DMS153 (cell line): Measurements from ENCODE around the gene PROCA1.

Experiments
- DNase-seq: peaks from one replicate; lab custom pipeline; 2025; lab: John Stamatoyannopoulos, UW

The PROCA1 gene, protein sequence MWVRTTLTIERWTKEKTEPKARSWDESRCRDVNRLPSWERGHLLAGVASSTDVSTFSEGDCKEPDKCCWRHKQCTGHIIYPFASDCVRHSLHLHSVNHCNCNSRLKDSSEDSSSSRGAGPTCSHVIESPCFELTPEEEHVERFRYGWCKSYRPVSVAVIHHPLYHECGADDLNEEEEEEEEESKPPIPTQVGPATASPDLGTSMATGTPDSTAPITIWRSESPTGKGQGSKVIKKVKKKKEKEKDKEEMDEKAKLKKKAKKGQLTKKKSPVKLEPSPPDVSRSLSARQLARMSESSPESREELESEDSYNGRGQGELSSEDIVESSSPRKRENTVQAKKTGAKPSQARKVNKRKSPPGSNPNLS

GRCh38 chr17:28711723-28712031 is at the start of gene PROCA1:
PROCA1 (minus strand) TSS chr17:28711888; CDS start chr17:28711660, 228 bp downstream.
- no peak for DNase-seq

DNA sequence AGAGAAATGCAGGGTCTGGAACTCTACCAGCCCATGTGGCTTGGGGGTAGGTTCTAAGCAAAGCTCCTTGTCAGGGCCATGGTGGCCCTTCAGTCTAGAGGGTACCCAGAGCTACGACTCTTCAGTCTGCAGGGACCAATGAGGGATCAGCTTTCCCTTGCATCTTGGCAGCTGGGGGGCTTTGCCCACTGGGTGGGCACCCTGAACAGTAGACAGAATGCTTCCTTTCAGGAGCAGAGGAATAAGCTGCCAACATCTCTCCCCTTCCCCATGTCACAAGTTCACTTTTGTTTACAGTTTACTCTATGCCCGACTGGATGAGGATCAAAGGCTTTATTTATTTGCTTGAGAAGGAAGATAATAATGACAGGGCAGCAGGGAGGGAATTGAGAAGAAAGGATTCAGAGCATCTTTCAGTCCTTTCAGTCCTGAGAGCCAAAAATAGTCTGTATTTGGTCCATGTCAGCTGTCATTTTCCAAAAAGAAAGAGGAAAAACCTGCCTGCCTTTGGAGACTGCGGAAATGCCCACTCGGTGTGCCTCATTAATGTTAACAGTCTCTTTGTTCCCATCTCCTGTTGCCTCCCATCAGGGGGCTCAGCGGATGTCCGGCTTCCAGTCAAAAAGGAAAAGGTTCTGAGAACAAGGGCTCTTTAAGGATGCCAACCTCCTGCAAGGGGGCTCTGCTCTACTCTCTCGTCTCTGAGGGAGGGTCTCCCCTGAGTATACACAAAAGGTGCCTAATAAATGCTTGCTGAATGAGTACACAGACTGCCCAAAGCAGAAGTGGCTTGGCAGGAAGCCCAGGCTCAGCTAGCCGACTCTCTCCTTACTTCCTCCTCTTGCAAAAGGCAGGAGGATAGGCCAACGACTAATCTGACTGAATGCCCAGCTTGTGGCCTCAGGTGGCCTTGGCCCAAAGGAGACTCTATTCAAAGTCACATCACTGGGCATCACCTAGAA is 49.2 kb upstream of the PROCA1 start:
- DNase-seq = peak; percentile 97

DNA sequence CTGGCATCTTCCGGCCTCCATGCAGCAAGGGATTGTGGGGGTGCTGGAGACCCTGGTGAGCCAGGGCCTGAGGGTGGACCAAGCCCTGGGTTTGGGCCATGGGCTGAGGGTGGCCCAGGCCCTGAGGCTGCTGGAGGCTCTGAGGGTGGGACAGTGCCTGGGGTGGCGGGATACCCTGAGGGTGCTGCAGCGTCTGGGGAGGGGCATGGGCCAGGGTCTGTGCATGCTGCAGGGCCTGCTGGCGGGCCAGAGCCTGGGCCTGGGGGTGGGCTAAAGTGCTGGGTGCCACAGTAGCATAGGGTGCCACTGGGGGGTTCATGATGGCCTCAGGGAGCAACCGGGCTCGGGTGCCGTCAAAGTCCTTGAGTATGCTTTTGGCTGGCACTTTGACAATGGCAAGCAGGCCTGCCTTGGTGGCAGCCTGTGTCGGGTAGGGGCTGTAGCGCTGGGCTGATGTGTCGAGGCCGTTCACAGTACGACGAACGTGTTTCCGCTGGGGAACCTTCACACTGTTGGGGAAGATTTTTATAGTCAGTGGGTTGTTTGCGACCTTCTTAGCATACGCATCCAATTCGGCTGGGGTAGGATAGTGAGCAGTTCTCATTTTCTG is 47.7 kb upstream of the PROCA1 start:
- no peak for DNase-seq

DNA sequence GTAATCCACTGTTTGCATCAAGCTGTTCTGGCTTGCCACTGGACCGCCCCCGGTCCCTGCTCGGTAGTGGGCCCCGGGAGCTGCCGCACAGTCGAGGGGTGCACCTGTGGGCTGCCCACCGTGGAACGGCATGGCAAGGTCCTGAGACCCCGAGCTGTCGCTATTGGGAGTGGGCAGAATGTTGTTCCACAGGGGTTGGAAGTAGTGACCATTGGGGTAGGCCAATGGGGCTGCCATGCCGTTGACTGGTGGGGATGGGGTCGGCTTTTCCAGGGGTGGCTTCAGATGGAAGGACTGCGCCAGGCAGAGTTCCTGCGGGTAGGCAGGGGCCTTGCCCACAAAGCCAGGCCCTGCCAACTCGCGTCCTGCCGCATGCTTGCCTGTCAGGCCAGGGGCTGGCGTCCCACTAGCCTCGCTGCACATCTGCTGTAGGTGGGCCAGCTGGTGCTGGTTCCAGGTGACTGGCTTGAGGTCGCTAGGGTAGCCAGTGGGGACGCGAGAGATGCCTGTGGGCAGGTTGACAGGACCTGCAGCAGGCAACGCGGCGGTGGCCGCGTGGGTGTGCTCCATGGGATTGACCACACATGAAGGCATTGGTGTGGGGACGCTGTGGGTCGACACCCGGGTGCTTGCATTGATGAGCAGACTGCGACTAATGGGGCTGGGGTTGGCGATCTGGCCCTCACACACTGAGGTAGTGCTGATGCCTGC is 46.9 kb upstream of the PROCA1 start:
- DNase-seq = no peak

GRCh38 chr17:28756049-28756804 is 44.5 kb upstream of the PROCA1 start:
- no peak for DNase-seq

DNA sequence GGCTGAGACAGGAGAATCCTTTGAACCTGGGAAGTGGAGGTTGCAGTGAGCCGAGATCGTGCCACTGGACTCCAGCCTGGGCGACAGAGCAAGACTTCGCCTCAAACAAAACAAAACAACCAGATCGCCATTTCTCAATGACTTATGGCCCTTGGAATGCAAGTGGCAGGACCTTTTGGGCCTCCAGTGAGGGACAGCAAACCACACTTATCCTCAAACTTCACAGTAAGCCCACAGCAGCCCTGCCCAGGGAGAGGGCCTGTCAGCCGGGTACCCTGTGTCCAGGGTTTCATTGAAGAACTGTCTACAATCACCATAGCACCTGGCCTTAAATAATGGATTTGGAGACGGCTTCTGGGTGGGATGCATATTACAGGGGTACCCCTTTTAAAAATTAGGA is 43.8 kb upstream of the PROCA1 start:
- DNase-seq = no peak

DNA sequence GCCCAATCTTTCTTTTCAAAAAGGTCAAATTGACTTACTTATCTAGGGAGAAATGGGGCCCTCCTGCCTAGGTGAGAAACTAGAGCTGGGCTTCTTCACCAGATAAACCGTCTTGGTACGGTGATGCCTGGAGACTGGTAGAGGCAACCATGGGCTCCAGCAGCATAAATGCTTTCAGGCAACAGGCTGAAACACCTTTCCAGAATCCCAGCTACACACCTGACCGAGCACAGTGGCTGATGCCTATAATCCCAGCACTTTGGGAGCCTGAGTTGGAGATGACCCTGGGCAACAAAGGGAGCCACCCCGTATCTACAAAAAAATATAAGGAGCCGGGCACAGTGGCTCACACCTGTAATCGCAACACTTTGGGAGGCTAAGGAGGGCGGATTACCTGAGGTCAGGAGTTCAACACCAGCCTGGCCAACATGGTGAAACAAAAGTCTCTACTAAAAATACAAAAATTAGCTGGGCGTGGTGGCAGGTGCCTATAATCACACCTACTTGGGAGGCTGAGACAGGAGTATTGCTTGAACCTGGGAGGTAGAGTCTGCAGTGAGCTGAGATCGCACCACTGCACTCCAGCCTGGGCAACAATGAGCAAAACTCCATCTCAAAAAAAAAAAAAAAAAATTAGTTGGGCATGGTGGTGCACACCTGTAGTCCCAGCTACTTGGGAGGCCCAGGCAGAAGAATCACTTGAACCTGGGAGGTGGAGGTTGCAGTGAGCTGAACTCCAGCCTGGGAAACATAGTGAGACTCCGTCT is 40.1 kb upstream of the PROCA1 start:
- DNase-seq = no peak

DNA sequence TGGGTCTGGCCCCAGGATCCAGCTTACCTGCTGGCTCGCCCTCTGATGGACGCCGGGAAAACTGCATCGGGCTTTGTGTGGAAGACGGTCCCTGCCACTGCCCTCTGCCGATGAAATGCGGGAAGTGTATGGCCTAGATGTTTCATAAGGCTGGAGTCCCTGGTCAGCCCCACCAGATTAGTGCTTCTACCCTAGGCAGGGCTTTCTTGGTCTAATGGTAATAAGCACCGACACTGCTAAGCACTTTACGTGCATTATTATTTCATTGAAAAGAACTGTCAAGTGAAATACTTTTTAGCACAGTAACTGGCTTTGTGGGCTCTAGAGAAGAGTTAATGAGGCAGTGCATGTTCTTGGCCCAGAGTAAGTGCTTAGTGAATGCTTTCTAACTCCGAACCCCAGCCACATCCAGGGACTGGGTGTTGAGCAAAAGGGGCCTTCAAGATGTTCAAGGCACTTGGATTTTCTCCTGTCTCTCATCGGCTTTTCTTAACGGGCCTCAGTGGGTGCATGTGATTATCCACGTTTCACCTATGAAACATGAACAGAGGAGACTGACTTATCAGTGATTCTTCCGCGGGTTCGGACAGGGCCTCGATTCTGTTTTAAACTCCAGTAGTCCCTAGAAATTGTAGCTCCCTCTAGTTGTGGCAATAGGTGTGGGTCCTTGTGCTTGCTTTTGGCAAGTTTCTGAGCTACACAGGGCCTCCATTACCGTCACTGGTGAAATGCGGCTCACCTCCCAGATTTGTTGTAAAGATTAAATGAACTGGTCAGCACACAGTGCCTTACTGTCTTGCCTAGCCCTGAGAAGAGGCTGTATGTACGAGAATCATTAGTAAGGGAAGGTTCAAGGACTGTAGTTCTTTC is 38.7 kb upstream of the PROCA1 start:
- peak; percentile 87 for DNase-seq

GRCh38 chr17:28749516-28750177 is 38.0 kb upstream of the PROCA1 start:
- DNase-seq = no peak

GRCh38 chr17:28748852-28749515 is 37.3 kb upstream of the PROCA1 start:
- no peak for DNase-seq

- no peak for DNase-seq
Observed at GRCh38 chr17:28747801-28748750, 36.4 kb upstream of the PROCA1 start.

DNA sequence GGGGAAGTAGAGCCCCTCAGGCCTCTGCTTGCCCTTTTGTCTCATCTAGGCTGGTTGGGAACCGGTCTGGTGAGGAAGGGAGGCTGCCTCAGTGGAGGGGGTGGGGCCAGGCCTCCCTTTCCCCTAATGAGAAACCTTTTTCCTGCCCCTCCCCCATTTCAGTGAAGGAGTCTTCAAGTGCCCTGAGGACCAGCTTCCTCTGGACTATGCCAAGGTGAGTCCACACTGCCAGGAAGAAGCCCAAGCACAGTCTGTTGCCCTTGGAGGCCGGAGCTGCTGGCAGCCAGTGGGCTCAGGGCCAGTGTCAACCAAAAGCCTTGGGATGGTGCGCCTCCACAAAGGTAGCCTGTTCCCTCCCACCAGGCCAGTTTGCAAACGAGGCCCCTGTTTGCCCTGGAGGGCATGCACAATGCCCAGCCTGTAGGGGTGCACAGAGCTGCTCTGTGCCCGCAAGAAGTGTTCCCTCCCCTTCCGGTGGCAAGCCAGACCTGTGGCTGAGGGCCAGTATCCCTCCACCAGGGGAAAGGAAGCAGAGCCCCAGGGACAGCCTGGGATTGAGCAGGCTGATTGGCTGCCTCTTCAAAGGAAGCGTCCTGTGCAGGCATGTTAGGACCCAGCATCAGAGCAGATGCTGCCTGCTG is 35.5 kb upstream of the PROCA1 start:
- DNase-seq = no peak

DNA sequence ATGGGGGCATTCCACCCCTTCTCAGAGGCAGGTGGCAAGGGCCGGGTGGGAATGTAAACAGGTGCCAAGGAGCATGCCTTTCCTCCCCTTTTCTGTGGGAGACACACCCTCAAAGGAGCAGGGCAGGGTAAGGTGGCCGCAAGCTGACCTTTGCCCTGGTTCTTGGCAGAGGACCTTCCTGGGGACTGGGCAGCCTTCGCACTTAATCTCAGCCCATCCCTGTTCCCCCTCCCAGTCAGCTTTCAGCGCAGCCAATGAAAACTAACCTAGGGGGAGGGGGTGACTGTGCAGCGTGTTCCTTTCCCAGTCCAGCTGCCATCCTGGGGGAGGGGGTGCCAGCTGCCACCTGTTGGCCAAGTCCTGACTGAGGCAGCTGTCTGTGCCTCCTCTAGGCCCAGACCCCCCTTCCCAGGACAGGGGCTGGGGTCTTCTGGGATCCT is 34.9 kb upstream of the PROCA1 start:
- DNase-seq = no peak

DNA sequence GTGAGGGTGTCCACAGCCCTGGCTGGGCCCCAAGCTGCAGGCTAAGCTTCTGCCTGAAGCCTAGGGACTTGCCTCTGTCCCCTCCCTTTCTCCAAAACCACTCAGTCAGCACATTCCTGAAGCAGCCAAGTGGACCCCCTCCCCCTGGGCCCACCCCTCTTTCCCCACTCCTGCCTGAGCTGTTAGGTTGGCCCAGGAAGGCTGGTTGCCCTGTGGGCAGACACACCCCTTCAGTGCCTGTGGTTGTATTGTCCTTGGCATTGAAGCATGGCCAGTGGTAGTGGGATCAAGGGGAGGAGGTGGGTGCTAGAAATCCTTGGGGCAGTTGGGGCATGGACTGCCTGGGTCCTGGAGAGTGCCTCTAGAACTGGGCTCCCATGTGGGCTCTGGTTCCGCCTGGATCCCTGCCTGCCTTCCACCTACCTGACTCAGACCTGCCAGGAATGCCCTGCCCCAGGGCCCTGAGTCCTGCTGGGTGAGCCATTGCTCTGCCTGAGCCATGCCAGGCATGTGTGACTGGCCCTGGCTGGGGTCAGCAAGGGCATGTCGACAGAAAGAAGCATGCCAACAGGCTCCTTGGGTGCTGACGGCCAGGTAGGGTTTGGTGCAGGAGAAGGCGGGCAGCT is 34.2 kb upstream of the PROCA1 start:
- DNase-seq = no peak

- DNase-seq = peak; percentile 58
Observed at GRCh38 chr17:28744972-28745785, 33.5 kb upstream of the PROCA1 start.
